Mesenchymal stem cell (in vitro differentiated cells and primary cell): ENCODE results near the gene SLC23A3. TPM values are rescaled to one million over a fixed set of nuclear protein-coding genes. Genes with fewer than 3 reads are reported as not detected.

Experiments used
- DNase-seq: peaks from one replicate; pipeline ENCODE4 v3.0.0-alpha.2; 2013
- H2AFZ ChIP-seq: one replicate; pipeline ENCODE4 v1.6.1; 2013; ENCODE audit warnings: low read depth, mild to moderate bottlenecking, control low read depth, inconsistent platforms, low read length, moderate library complexity
- H2AK5ac ChIP-seq: 2 replicates; pipeline ENCODE4 v1.6.1; 2013; ENCODE audit warnings: low read length, moderate library complexity, mild to moderate bottlenecking, inconsistent platforms; ENCODE audit not compliant: severe bottlenecking
- H2BK120ac ChIP-seq: one replicate; pipeline ENCODE4 v1.6.1; 2013; ENCODE audit warnings: low read depth, mild to moderate bottlenecking, inconsistent platforms, low read length, moderate library complexity
- H2BK12ac ChIP-seq, 2 experiments: one replicate each; pipeline ENCODE4 v1.6.1; 2013; ENCODE audit warnings: inconsistent platforms in 2 of 2, low read length in 2 of 2, mild to moderate bottlenecking in 2 of 2, moderate library complexity in 2 of 2, control low read depth in 1 of 2
- H2BK15ac ChIP-seq: one replicate; pipeline ENCODE4 v1.6.1; 2013; ENCODE audit warnings: mild to moderate bottlenecking, low read depth, inconsistent platforms; ENCODE audit not compliant: poor library complexity, severe bottlenecking
- H2BK5ac ChIP-seq: 2 replicates; pipeline ENCODE4 v1.6.1; 2013; ENCODE audit warnings: low read depth, mild to moderate bottlenecking, low read length, control low read depth, inconsistent platforms; ENCODE audit not compliant: poor library complexity, severe bottlenecking
- H3K14ac ChIP-seq, 2 experiments: one replicate each; pipeline ENCODE4 v1.6.1; 2013; ENCODE audit warnings: inconsistent platforms in 2 of 2, low read length in 2 of 2, control low read depth in 1 of 2, mild to moderate bottlenecking in 1 of 2, moderate library complexity in 1 of 2
- H3K18ac ChIP-seq, 2 experiments: one replicate each; pipeline ENCODE4 v1.6.1; 2013; ENCODE audit warnings: inconsistent platforms in 2 of 2, low read length in 2 of 2, control low read depth in 1 of 2, low read depth in 1 of 2, mild to moderate bottlenecking in 1 of 2
- H3K23ac ChIP-seq, 2 experiments: one replicate each; pipeline ENCODE4 v1.6.1; 2013; ENCODE audit warnings: inconsistent platforms in 2 of 2, low read length in 2 of 2, mild to moderate bottlenecking in 2 of 2, moderate library complexity in 2 of 2, control low read depth in 1 of 2
- H3K27ac ChIP-seq: 2 replicates; pipeline ENCODE4 v1.5.1; 2013; ENCODE audit warnings: mild to moderate bottlenecking, moderate library complexity, low read length, control low read depth, inconsistent platforms; ENCODE audit not compliant: poor library complexity, severe bottlenecking
- H3K27me3 ChIP-seq, 2 experiments: 2 replicates each; pipeline versions ENCODE4 v1.6.1 to v1.7.0; 2013; ENCODE audit warnings: low read length in 2 of 2, mild to moderate bottlenecking in 2 of 2, moderate library complexity in 2 of 2, control low read depth in 1 of 2, inconsistent platforms in 1 of 2; ENCODE audit not compliant: control insufficient read depth in 1 of 2, insufficient read depth in 1 of 2
- H3K36me3 ChIP-seq, 2 experiments: 2 replicates each; pipeline versions ENCODE4 v1.6.1 to v1.7.0; 2013; ENCODE audit warnings: low read length in 2 of 2, control low read depth in 1 of 2, inconsistent platforms in 1 of 2, low read depth in 1 of 2, mild to moderate bottlenecking in 1 of 2; ENCODE audit not compliant: insufficient read depth in 2 of 2, control insufficient read depth in 1 of 2
- H3K4ac ChIP-seq, 2 experiments: one replicate each; pipeline ENCODE4 v1.6.1; 2013; ENCODE audit warnings: inconsistent platforms in 2 of 2, low read length in 2 of 2, mild to moderate bottlenecking in 2 of 2, moderate library complexity in 2 of 2, control low read depth in 1 of 2, low read depth in 1 of 2
- H3K4me1 ChIP-seq: 2 replicates; pipeline ENCODE4 v1.6.1; 2013; ENCODE audit warnings: low read depth, low read length, control low read depth; ENCODE audit not compliant: control insufficient read depth, insufficient read depth
- H3K4me2 ChIP-seq: 2 replicates; pipeline ENCODE4 v1.6.1; 2013; ENCODE audit warnings: low read length, mild to moderate bottlenecking, inconsistent platforms; ENCODE audit not compliant: poor library complexity, severe bottlenecking
- H3K4me3 ChIP-seq, 2 experiments: 2 replicates each; pipeline versions ENCODE4 v1.5.1 to v1.7.0; 2013; ENCODE audit warnings: low read length in 2 of 2, mild to moderate bottlenecking in 2 of 2, control low read depth in 1 of 2, low read depth in 1 of 2; ENCODE audit not compliant: insufficient read depth in 1 of 2
- H3K79me1 ChIP-seq: replicated peaks from 2 replicates; pipeline ENCODE4 v1.6.1; 2013; ENCODE audit warnings: mild to moderate bottlenecking, control low read depth, low read length, inconsistent platforms; ENCODE audit not compliant: poor library complexity, severe bottlenecking
- H3K9ac ChIP-seq: 2 replicates; pipeline ENCODE4 v1.7.0; 2013; ENCODE audit warnings: mild to moderate bottlenecking, low read length, moderate library complexity
- H3K9me3 ChIP-seq: 2 replicates; pipeline ENCODE4 v1.7.0; 2013; ENCODE audit warnings: mild to moderate bottlenecking, low read length; ENCODE audit not compliant: control insufficient read depth
- H4K8ac ChIP-seq: one replicate; pipeline ENCODE4 v1.6.1; 2013; ENCODE audit warnings: inconsistent platforms, mild to moderate bottlenecking, low read length, moderate library complexity
- H4K91ac ChIP-seq: one replicate; pipeline ENCODE4 v1.6.1; 2013; ENCODE audit warnings: mild to moderate bottlenecking, low read length, inconsistent platforms
- WGBS: methylation state at CpG from one replicate; pipeline ENCODE4 v1.1.7; 2013; ENCODE audit warnings: mixed read lengths; 5-methylcytosine and 5-hydroxymethylcytosine counted together
- polyA plus RNA-seq, 2 experiments: library from polyadenylated mRNA; stranded (reverse); fragments of 200-250 nt; gene quantifications; one replicate each; pipeline ENCODE4 v1.2.3, GENCODE V29; 2013

The SLC23A3 gene
- polyA plus RNA-seq (2013, experiment 1 of 2), result 0.25 TPM
- 0.25 TPM for polyA plus RNA-seq (2013, experiment 2 of 2)

- no peaks in the 10 kb centered on the region for H3K27me3 ChIP-seq
- no peak within 1 kb of the TSS for H4K91ac ChIP-seq
- H2AFZ ChIP-seq, result no peak within 1 kb of the TSS
- peaks cover 10% of the 10 kb centered on the region for H3K79me1 ChIP-seq
- no peak within 1 kb of the TSS for H4K8ac ChIP-seq
- no peak within 1 kb of the TSS for H2BK120ac ChIP-seq
- DNase-seq, result no peak
- WGBS, result 92% methylated on average over 9 of the region's 10 CpGs
- H3K9me3 ChIP-seq, result no peaks in the 10 kb centered on the region
- no peak within 1 kb of the TSS for H3K4me3 ChIP-seq
- no peak within 1 kb of the TSS for H2BK5ac ChIP-seq
- no peak within 1 kb of the TSS for H2BK15ac ChIP-seq
- no peak within 1 kb of the TSS for H3K4me2 ChIP-seq
- H3K14ac ChIP-seq, result no peak within 1 kb of the TSS
- H3K4me1 ChIP-seq, result peaks cover 11% of the 10 kb centered on the region
- H2BK12ac ChIP-seq, result no peak within 1 kb of the TSS
- no peak within 1 kb of the TSS for H3K27ac ChIP-seq
- H3K18ac ChIP-seq, result no peak within 1 kb of the TSS
- no peak within 1 kb of the TSS for H3K23ac ChIP-seq
- no peak within 1 kb of the TSS for H3K4ac ChIP-seq
- H3K9ac ChIP-seq, result peak within 1 kb of the TSS; percentile 59
- no peak within 1 kb of the TSS for H2AK5ac ChIP-seq
- H3K36me3 ChIP-seq, result peaks cover 27 to 40% of the 10 kb centered on the region in 2 experiments
Measured at GRCh38 chr2:219169930-219170654, at the start of gene SLC23A3. TSS of gene SLC23A3 (minus strand) at chr2:219170029. CDS start at chr2:219169984, 45 bp downstream.

GRCh38 chr2:219218732-219219701 lies 49.2 kb upstream of the SLC23A3 start, which contains the start of gene ABCB6:
TSS of gene ABCB6 (minus strand) at chr2:219218958. CDS start at chr2:219218673, 285 bp downstream.
- H3K23ac ChIP-seq, result peak within 1 kb of the TSS; percentile 31 to 94
- peak; percentile 94 for DNase-seq
- peak within 1 kb of the TSS; percentile 21 for H2BK5ac ChIP-seq
- H3K4me3 ChIP-seq, result peak within 1 kb of the TSS; percentile 59 to 72
- H4K8ac ChIP-seq, result peak within 1 kb of the TSS; percentile 88
- peaks cover 66 to 74% of the 10 kb centered on the region in 2 experiments for H3K36me3 ChIP-seq
- peak within 1 kb of the TSS; percentile 86 for H3K27ac ChIP-seq
- H2BK12ac ChIP-seq, result peak within 1 kb of the TSS; percentile 11 to 64
- peaks cover 27% of the 10 kb centered on the region for H3K79me1 ChIP-seq
- H2BK15ac ChIP-seq, result peak within 1 kb of the TSS; percentile 95
- peak within 1 kb of the TSS in 1 of 2 experiments; percentile 88 for H3K14ac ChIP-seq
- no peaks in the 10 kb centered on the region for H3K9me3 ChIP-seq
- WGBS, result 25% methylated on average over 47 of the region's 71 CpGs
- H3K4me2 ChIP-seq, result peak within 1 kb of the TSS; percentile 92
- H2AFZ ChIP-seq, result peak within 1 kb of the TSS; percentile 75
- H2BK120ac ChIP-seq, result peak within 1 kb of the TSS; percentile 74
- H4K91ac ChIP-seq, result peak within 1 kb of the TSS; percentile 88
- H3K9ac ChIP-seq, result peak within 1 kb of the TSS; percentile 93
- H2AK5ac ChIP-seq, result no peak within 1 kb of the TSS
- no peaks in the 10 kb centered on the region for H3K27me3 ChIP-seq
- H3K18ac ChIP-seq, result peak within 1 kb of the TSS; percentile 79 to 95
- peak within 1 kb of the TSS; percentile 83 to 89 for H3K4ac ChIP-seq
- peaks cover 15% of the 10 kb centered on the region for H3K4me1 ChIP-seq

DNA sequence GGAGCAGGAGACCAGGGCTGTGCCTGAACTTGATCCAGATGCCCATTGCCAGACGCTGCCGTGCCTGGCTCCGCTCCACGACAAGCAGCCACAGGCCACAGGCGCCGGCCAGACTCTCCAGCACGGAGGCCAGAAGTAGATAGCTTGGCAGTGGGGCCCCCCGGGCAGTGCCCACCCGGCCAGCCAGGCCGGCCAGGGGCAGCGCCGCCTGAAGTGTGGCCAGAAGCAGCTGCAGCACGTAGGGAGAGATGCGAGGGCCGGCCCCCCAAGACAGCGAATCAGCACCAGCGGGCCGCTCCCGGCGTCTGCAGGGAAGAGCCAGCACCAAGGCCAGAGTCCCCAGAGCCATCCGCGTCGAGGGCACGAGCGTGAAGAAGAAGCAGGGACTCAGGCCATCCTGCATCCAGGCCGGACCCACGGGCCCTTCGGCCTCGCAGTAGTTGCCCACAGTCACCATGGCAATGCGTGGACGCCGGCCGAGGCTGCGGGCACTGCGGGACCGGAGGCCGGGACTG lies 48.4 kb upstream of the SLC23A3 start:
- Histone ChIP-seq H2AK5ac (no peak overlapping the region), H3K27me3 (no peaks in the 10 kb centered on the region), H3K9ac (peak overlapping the region; percentile 93), H3K36me3 (peaks cover 66 to 74% of the 10 kb centered on the region in 2 experiments), H3K4me3 (peak overlapping the region; percentile 59 to 72), H3K4ac (peak overlapping the region; percentile 83 to 89), H3K4me1 (peaks cover 15% of the 10 kb centered on the region), H2AFZ (peak overlapping the region; percentile 75), H2BK12ac (peak overlapping the region; percentile 11 to 64), H3K9me3 (no peaks in the 10 kb centered on the region), H2BK15ac (peak overlapping the region; percentile 95), H4K91ac (peak overlapping the region; percentile 88), H3K27ac (peak overlapping the region; percentile 86), H3K18ac (peak overlapping the region; percentile 79 to 95), H3K14ac (peak overlapping the region in 1 of 2 experiments; percentile 88), H3K79me1 (peaks cover 19% of the 10 kb centered on the region), H3K4me2 (peak overlapping the region; percentile 92), H2BK120ac (peak overlapping the region; percentile 74), H4K8ac (peak overlapping the region; percentile 88), H2BK5ac (peak overlapping the region; percentile 21), H3K23ac (peak overlapping the region; percentile 18 to 31)
- WGBS, result under 1% methylated on average over 37 of the region's 37 CpGs
- DNase-seq, result peak; percentile 92
